ENCODE measurements around the gene PDE10A.

The PDE10A gene

GRCh38 chr6:165662749-165663376 is at the start of gene PDE10A:
TSS of gene PDE10A (minus strand) at chr6:165663241. CDS start at chr6:165662811, 430 bp downstream.
- no peak for DNase-seq (ENCODE audit: low read depth in 2 of 2)

GRCh38 chr6:165708985-165709576 is 46.0 kb upstream of the PDE10A start:
- DNase-seq (ENCODE audit: low read depth in 2 of 2): no peak

GRCh38 chr6:165707067-165707853 is 44.2 kb upstream of the PDE10A start:
- DNase-seq (ENCODE audit: low read depth in 2 of 2): no peak

GRCh38 chr6:165705941-165706340 is 42.9 kb upstream of the PDE10A start:
- DNase-seq (ENCODE audit: low read depth in 2 of 2): no peak

- DNase-seq (ENCODE audit: low read depth in 2 of 2): no peak
These were observed 41.2 kb upstream of the PDE10A start for GRCh38 chr6:165704045-165704748.

- no peak for DNase-seq (ENCODE audit: low read depth in 2 of 2)
These were observed 39.6 kb upstream of the PDE10A start for GRCh38 chr6:165702669-165703068.

GRCh38 chr6:165701564-165702354 is 38.7 kb upstream of the PDE10A start:
- DNase-seq (ENCODE audit: low read depth in 2 of 2): no peak

GRCh38 chr6:165701005-165701404 is 38.0 kb upstream of the PDE10A start:
- DNase-seq (ENCODE audit: low read depth in 2 of 2): no peak

- DNase-seq (ENCODE audit: low read depth in 2 of 2): no peak
These were observed 35.8 kb upstream of the PDE10A start for GRCh38 chr6:165698868-165699267.

GRCh38 chr6:165697171-165697570 is 34.1 kb upstream of the PDE10A start:
- DNase-seq (ENCODE audit: low read depth in 2 of 2): no peak

- DNase-seq (ENCODE audit: low read depth in 2 of 2): no peak
These were observed 32.9 kb upstream of the PDE10A start for GRCh38 chr6:165695722-165696515.

- DNase-seq (ENCODE audit: low read depth in 2 of 2): no peak
These were observed 31.3 kb upstream of the PDE10A start for GRCh38 chr6:165694296-165694695.

GRCh38 chr6:165692106-165692653 is 29.1 kb upstream of the PDE10A start:
- no peak for DNase-seq (ENCODE audit: low read depth in 2 of 2)

- no peak for DNase-seq (ENCODE audit: low read depth in 2 of 2)
These were observed 26.7 kb upstream of the PDE10A start for GRCh38 chr6:165689699-165690098.

GRCh38 chr6:165686596-165687365 is 23.7 kb upstream of the PDE10A start:
- DNase-seq (ENCODE audit: low read depth in 2 of 2): no peak

GRCh38 chr6:165685302-165685701 is 22.3 kb upstream of the PDE10A start:
- DNase-seq (ENCODE audit: low read depth in 2 of 2): no peak

GRCh38 chr6:165684333-165684732 is 21.3 kb upstream of the PDE10A start:
- DNase-seq (ENCODE audit: low read depth in 2 of 2): no peak

GRCh38 chr6:165680975-165681374 is 17.9 kb upstream of the PDE10A start:
- DNase-seq (ENCODE audit: low read depth in 2 of 2): no peak

- no peak for DNase-seq (ENCODE audit: low read depth in 2 of 2)
These were observed 16.3 kb upstream of the PDE10A start for GRCh38 chr6:165679326-165679725.

GRCh38 chr6:165678904-165679303 is 15.9 kb upstream of the PDE10A start:
- no peak for DNase-seq (ENCODE audit: low read depth in 2 of 2)

Measured in stimulated activated CD4-positive, alpha-beta T cell treated with anti-CD3 and anti-CD28 coated beads, Interleukin-4, amount 100 ng/mL, for 48 hours (primary cell).